Mesenchymal stem cell (in vitro differentiated cells and primary cell): ENCODE results near the gene SERINC2.
A peak's percentile ranks its signal among the peaks of the same experiment; 100 is the strongest.

Source experiments
- DNase-seq: peaks from one replicate; pipeline ENCODE4 v3.0.0-alpha.2; 2013
- H2AFZ ChIP-seq: one replicate; pipeline ENCODE4 v1.6.1; 2013; ENCODE audit warnings: low read depth, mild to moderate bottlenecking, control low read depth, inconsistent platforms, low read length, moderate library complexity
- H2AK5ac ChIP-seq: 2 replicates; pipeline ENCODE4 v1.6.1; 2013; ENCODE audit warnings: low read length, moderate library complexity, mild to moderate bottlenecking, inconsistent platforms; ENCODE audit not compliant: severe bottlenecking
- H2BK120ac ChIP-seq: one replicate; pipeline ENCODE4 v1.6.1; 2013; ENCODE audit warnings: low read depth, mild to moderate bottlenecking, inconsistent platforms, low read length, moderate library complexity
- H2BK12ac ChIP-seq, 2 experiments: one replicate each; pipeline ENCODE4 v1.6.1; 2013; ENCODE audit warnings: inconsistent platforms in 2 of 2, low read length in 2 of 2, mild to moderate bottlenecking in 2 of 2, moderate library complexity in 2 of 2, control low read depth in 1 of 2
- H2BK15ac ChIP-seq: one replicate; pipeline ENCODE4 v1.6.1; 2013; ENCODE audit warnings: mild to moderate bottlenecking, low read depth, inconsistent platforms; ENCODE audit not compliant: poor library complexity, severe bottlenecking
- H2BK5ac ChIP-seq: 2 replicates; pipeline ENCODE4 v1.6.1; 2013; ENCODE audit warnings: low read depth, mild to moderate bottlenecking, low read length, control low read depth, inconsistent platforms; ENCODE audit not compliant: poor library complexity, severe bottlenecking
- H3K14ac ChIP-seq, 2 experiments: one replicate each; pipeline ENCODE4 v1.6.1; 2013; ENCODE audit warnings: inconsistent platforms in 2 of 2, low read length in 2 of 2, control low read depth in 1 of 2, mild to moderate bottlenecking in 1 of 2, moderate library complexity in 1 of 2
- H3K18ac ChIP-seq, 2 experiments: one replicate each; pipeline ENCODE4 v1.6.1; 2013; ENCODE audit warnings: inconsistent platforms in 2 of 2, low read length in 2 of 2, control low read depth in 1 of 2, low read depth in 1 of 2, mild to moderate bottlenecking in 1 of 2
- H3K23ac ChIP-seq, 2 experiments: one replicate each; pipeline ENCODE4 v1.6.1; 2013; ENCODE audit warnings: inconsistent platforms in 2 of 2, low read length in 2 of 2, mild to moderate bottlenecking in 2 of 2, moderate library complexity in 2 of 2, control low read depth in 1 of 2
- H3K27ac ChIP-seq: 2 replicates; pipeline ENCODE4 v1.5.1; 2013; ENCODE audit warnings: mild to moderate bottlenecking, moderate library complexity, low read length, control low read depth, inconsistent platforms; ENCODE audit not compliant: poor library complexity, severe bottlenecking
- H3K27me3 ChIP-seq, 2 experiments: 2 replicates each; pipeline versions ENCODE4 v1.6.1 to v1.7.0; 2013; ENCODE audit warnings: low read length in 2 of 2, mild to moderate bottlenecking in 2 of 2, moderate library complexity in 2 of 2, control low read depth in 1 of 2, inconsistent platforms in 1 of 2; ENCODE audit not compliant: control insufficient read depth in 1 of 2, insufficient read depth in 1 of 2
- H3K36me3 ChIP-seq, 2 experiments: 2 replicates each; pipeline versions ENCODE4 v1.6.1 to v1.7.0; 2013; ENCODE audit warnings: low read length in 2 of 2, control low read depth in 1 of 2, inconsistent platforms in 1 of 2, low read depth in 1 of 2, mild to moderate bottlenecking in 1 of 2; ENCODE audit not compliant: insufficient read depth in 2 of 2, control insufficient read depth in 1 of 2
- H3K4ac ChIP-seq, 2 experiments: one replicate each; pipeline ENCODE4 v1.6.1; 2013; ENCODE audit warnings: inconsistent platforms in 2 of 2, low read length in 2 of 2, mild to moderate bottlenecking in 2 of 2, moderate library complexity in 2 of 2, control low read depth in 1 of 2, low read depth in 1 of 2
- H3K4me1 ChIP-seq: 2 replicates; pipeline ENCODE4 v1.6.1; 2013; ENCODE audit warnings: low read depth, low read length, control low read depth; ENCODE audit not compliant: control insufficient read depth, insufficient read depth
- H3K4me2 ChIP-seq: 2 replicates; pipeline ENCODE4 v1.6.1; 2013; ENCODE audit warnings: low read length, mild to moderate bottlenecking, inconsistent platforms; ENCODE audit not compliant: poor library complexity, severe bottlenecking
- H3K4me3 ChIP-seq, 2 experiments: 2 replicates each; pipeline versions ENCODE4 v1.5.1 to v1.7.0; 2013; ENCODE audit warnings: low read length in 2 of 2, mild to moderate bottlenecking in 2 of 2, control low read depth in 1 of 2, low read depth in 1 of 2; ENCODE audit not compliant: insufficient read depth in 1 of 2
- H3K79me1 ChIP-seq: replicated peaks from 2 replicates; pipeline ENCODE4 v1.6.1; 2013; ENCODE audit warnings: mild to moderate bottlenecking, control low read depth, low read length, inconsistent platforms; ENCODE audit not compliant: poor library complexity, severe bottlenecking
- H3K9ac ChIP-seq: 2 replicates; pipeline ENCODE4 v1.7.0; 2013; ENCODE audit warnings: mild to moderate bottlenecking, low read length, moderate library complexity
- H3K9me3 ChIP-seq: 2 replicates; pipeline ENCODE4 v1.7.0; 2013; ENCODE audit warnings: mild to moderate bottlenecking, low read length; ENCODE audit not compliant: control insufficient read depth
- H4K8ac ChIP-seq: one replicate; pipeline ENCODE4 v1.6.1; 2013; ENCODE audit warnings: inconsistent platforms, mild to moderate bottlenecking, low read length, moderate library complexity
- H4K91ac ChIP-seq: one replicate; pipeline ENCODE4 v1.6.1; 2013; ENCODE audit warnings: mild to moderate bottlenecking, low read length, inconsistent platforms
- WGBS: methylation state at CpG from one replicate; pipeline ENCODE4 v1.1.7; 2013; ENCODE audit warnings: mixed read lengths; 5-methylcytosine and 5-hydroxymethylcytosine counted together

SERINC2 gene

GRCh38 chr1:31405578-31406245 lies 7.3 kb upstream of the SERINC2 start:
- Histone ChIP-seq H2BK12ac (no peak overlapping the region), H3K27me3 (peaks cover 3 to 4% of the 10 kb centered on the region in 2 experiments), H3K9ac (no peak overlapping the region), H3K4me3 (no peak overlapping the region), H2BK120ac (no peak overlapping the region), H3K18ac (no peak overlapping the region), H4K91ac (no peak overlapping the region), H3K36me3 (no peaks in the 10 kb centered on the region), H2BK15ac (no peak overlapping the region), H3K4ac (no peak overlapping the region), H3K4me1 (peaks cover 4% of the 10 kb centered on the region), H3K23ac (no peak overlapping the region), H3K14ac (peak overlapping the region in 1 of 2 experiments; percentile 71), H2AFZ (no peak overlapping the region), H4K8ac (no peak overlapping the region), H3K79me1 (no peaks in the 10 kb centered on the region), H3K9me3 (no peaks in the 10 kb centered on the region), H3K27ac (no peak overlapping the region), H2AK5ac (no peak overlapping the region), H3K4me2 (no peak overlapping the region), H2BK5ac (no peak overlapping the region)
- DNase-seq, result no peak
- WGBS, result 96% methylated on average over 6 of the region's 6 CpGs

- Histone ChIP-seq H2BK5ac (no peak overlapping the region), H3K27ac (no peak overlapping the region), H2BK12ac (peak overlapping the region in 1 of 2 experiments; percentile 10), H2AK5ac (no peak overlapping the region), H4K91ac (no peak overlapping the region), H4K8ac (no peak overlapping the region), H3K4me3 (no peak overlapping the region), H3K79me1 (no peaks in the 10 kb centered on the region), H3K18ac (no peak overlapping the region), H2BK120ac (no peak overlapping the region), H3K4me2 (no peak overlapping the region), H2AFZ (no peak overlapping the region), H3K9ac (no peak overlapping the region), H3K27me3 (peaks cover 4 to 18% of the 10 kb centered on the region in 2 experiments), H3K36me3 (no peaks in the 10 kb centered on the region), H3K23ac (no peak overlapping the region), H3K4ac (no peak overlapping the region), H3K9me3 (no peaks in the 10 kb centered on the region), H3K4me1 (peaks cover 4% of the 10 kb centered on the region), H2BK15ac (no peak overlapping the region), H3K14ac (peak overlapping the region in 1 of 2 experiments; percentile 68)
- WGBS, result 87% methylated on average over 14 of the region's 18 CpGs
- no peak for DNase-seq
Measured at GRCh38 chr1:31407029-31407626, 5.9 kb upstream of the SERINC2 start.

- Histone ChIP-seq H3K18ac (no peak overlapping the region), H2AK5ac (no peak overlapping the region), H2BK120ac (no peak overlapping the region), H3K4ac (no peak overlapping the region), H4K91ac (no peak overlapping the region), H3K36me3 (no peaks in the 10 kb centered on the region), H3K9ac (no peak overlapping the region), H3K4me3 (no peak overlapping the region), H3K27ac (no peak overlapping the region), H2AFZ (no peak overlapping the region), H3K4me1 (peaks cover 8% of the 10 kb centered on the region), H2BK12ac (no peak overlapping the region), H2BK15ac (no peak overlapping the region), H3K27me3 (peaks cover 11 to 26% of the 10 kb centered on the region in 2 experiments), H3K9me3 (no peaks in the 10 kb centered on the region), H2BK5ac (no peak overlapping the region), H3K23ac (no peak overlapping the region), H3K4me2 (no peak overlapping the region), H4K8ac (no peak overlapping the region), H3K14ac (no peak overlapping the region), H3K79me1 (no peaks in the 10 kb centered on the region)
- 70% methylated on average over 5 of the region's 5 CpGs for WGBS
- DNase-seq, result no peak
Measured at GRCh38 chr1:31408788-31409318, 4.2 kb upstream of the SERINC2 start.

- Histone ChIP-seq H4K8ac (no peak overlapping the region), H2BK12ac (no peak overlapping the region), H3K9ac (no peak overlapping the region), H4K91ac (no peak overlapping the region), H3K36me3 (no peaks in the 10 kb centered on the region), H3K27me3 (peaks cover 11 to 26% of the 10 kb centered on the region in 2 experiments), H3K4me1 (peaks cover 16% of the 10 kb centered on the region), H3K9me3 (no peaks in the 10 kb centered on the region), H3K14ac (no peak overlapping the region), H3K4ac (no peak overlapping the region), H2BK120ac (no peak overlapping the region), H3K18ac (no peak overlapping the region), H2BK15ac (no peak overlapping the region), H3K4me3 (no peak overlapping the region), H3K27ac (no peak overlapping the region), H2AK5ac (no peak overlapping the region), H2AFZ (no peak overlapping the region), H3K4me2 (no peak overlapping the region), H3K23ac (no peak overlapping the region), H3K79me1 (no peaks in the 10 kb centered on the region), H2BK5ac (no peak overlapping the region)
- WGBS, result 78% methylated on average over 6 of the region's 6 CpGs
- no peak for DNase-seq
Measured at GRCh38 chr1:31409946-31410858, 2.8 kb upstream of the SERINC2 start.
